Adrenal gland (tissue), 5 donors: ENCODE results near the gene NSUN7.

Experiments used
- POLR2A ChIP-seq, 2 donors: fragments of 450-650 bp; IDR thresholded peaks; one replicate each; pipeline ENCODE4 v1.6.1; 2017; ENCODE audit warnings: antibody characterized with exemption in 2 of 2, mild to moderate bottlenecking in 2 of 2, moderate library complexity in 1 of 2
- TF ChIP-seq, protein P1 (sequence below), 6 experiments: fragments of 450-650 bp in 4 of 6; fragments of 200-600 bp in 2 of 6; sonication (generic) in 1 of 6; IDR thresholded peaks; 1 replicate in 5 of 6; 2 replicates in 1 of 6; pipeline versions ENCODE4 v1.5.1 to v1.8.0; 2016 to 2021; ENCODE audit warnings: antibody characterized with exemption in 6 of 6, mild to moderate bottlenecking in 2 of 6, moderate library complexity in 1 of 6
- donor health status: DM: no; HTN: no; CAD: no.

DNA sequence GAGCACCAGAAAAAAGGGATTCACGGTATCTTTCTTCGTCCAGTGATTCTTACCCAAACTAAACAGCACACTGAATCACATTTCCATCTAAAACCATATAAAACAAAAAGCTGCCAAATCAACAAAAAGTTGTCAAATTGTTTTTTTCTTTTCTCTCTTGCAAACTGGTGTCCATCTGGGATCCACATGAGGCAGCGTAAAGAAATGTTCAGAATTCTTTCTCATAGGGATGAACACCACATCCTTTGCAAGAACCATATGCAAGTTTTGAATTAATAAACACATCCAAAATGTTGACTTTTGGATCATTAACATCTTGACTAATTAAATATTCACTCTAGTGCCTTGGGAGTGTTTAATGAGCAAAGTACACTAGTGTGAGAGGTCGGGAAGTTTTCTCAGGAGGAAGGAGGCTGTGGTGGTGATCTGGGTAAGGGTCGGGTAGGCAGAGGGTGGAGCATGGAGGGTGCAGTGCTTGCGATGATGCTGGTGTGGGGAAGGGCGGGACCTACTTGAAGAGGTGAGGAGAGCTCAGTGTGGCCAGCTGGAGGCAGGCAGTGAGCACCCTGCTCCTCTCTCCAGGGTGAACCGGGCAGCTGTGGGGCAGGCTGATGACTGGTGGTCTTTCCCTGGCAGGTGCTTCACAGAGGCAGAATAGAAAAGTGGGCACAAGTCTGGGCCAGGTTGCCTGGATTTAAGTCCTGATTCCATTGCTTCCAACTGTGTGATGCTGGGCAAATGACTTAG, 72.8 kb downstream of the NSUN7 start:
- TF ChIP-seq, protein P1, sequence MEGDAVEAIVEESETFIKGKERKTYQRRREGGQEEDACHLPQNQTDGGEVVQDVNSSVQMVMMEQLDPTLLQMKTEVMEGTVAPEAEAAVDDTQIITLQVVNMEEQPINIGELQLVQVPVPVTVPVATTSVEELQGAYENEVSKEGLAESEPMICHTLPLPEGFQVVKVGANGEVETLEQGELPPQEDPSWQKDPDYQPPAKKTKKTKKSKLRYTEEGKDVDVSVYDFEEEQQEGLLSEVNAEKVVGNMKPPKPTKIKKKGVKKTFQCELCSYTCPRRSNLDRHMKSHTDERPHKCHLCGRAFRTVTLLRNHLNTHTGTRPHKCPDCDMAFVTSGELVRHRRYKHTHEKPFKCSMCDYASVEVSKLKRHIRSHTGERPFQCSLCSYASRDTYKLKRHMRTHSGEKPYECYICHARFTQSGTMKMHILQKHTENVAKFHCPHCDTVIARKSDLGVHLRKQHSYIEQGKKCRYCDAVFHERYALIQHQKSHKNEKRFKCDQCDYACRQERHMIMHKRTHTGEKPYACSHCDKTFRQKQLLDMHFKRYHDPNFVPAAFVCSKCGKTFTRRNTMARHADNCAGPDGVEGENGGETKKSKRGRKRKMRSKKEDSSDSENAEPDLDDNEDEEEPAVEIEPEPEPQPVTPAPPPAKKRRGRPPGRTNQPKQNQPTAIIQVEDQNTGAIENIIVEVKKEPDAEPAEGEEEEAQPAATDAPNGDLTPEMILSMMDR (IDR thresholded peaks at IDR 0.05), result no peak
- TF ChIP-seq POLR2A (IDR thresholded peaks at IDR 0.05), result no peak
